HG02840 (cell line): ENCODE measurements around the gene ABTB2.
"Not testable (repeated sequence)": the region's sequence is repeated elsewhere in the genome, so short reads cannot be mapped to it uniquely, and the experiment has no call there.

Source experiments
- ATAC-seq: cut with Tn5 transposase; IDR thresholded peaks from one replicate; pipeline ENCODE4 v1.9.1; 2021; ENCODE audit warnings: mild to moderate bottlenecking, moderate library complexity, moderate number of reproducible peaks; ENCODE audit not compliant: unreplicated experiment, low FRiP score

The ABTB2 gene

DNA sequence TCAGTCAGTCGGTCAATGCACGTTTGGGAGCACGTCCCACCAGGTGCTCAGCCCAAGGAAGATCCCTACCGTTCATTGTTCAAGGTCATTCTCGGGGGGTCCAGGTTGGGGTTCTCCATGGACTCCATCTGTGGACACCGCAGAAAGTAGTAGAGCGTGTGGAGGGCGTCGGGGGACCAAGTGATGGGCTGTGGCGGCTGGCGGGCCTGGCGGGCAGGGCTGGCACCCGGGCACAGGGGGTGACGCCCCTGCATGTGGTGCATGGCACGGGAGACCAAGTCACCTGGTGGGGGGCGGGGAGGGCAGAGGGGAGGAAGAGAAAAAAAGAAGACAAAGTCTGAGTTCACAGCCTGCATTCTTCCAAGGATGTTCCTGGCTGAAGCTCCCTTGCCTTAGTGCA is 160.6 kb downstream of the ABTB2 start:
- ATAC-seq = no peak

DNA sequence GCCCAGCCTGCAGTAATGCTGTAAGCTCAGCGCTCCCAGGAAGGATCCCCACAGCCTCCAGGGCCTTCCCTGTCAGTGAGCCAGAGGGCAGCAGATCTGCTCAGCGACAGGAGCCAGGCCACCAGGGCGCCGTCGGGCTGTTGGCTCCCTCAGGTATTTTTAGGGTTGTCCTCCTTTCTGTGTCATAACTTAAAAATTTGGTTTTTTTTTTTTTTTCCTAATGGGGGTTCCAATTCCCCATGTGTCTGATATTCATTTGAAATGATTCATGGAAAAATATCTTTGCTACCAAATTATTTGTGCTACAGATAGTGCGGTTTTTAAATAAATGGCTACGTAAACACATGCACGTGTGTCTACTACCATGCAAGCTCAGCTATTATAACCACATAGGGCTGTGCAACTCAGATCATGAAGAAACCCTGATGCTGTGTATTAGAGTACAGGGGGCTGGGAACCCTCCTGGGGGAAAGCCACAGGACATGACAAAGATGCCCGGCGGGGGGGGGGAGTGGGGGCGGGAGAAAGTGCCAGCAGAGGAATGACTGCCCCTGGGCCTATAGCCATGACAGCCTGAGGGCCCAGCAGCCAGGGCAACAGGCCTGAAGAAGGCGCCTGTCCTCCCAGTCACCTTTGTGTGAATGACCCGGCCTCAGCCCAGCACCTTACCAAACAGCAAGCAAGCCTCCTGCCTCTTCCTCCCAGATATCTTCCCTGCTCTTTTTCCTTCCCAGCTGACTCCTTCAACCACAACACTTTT is 163.1 kb downstream of the ABTB2 start:
- ATAC-seq = no peak

DNA sequence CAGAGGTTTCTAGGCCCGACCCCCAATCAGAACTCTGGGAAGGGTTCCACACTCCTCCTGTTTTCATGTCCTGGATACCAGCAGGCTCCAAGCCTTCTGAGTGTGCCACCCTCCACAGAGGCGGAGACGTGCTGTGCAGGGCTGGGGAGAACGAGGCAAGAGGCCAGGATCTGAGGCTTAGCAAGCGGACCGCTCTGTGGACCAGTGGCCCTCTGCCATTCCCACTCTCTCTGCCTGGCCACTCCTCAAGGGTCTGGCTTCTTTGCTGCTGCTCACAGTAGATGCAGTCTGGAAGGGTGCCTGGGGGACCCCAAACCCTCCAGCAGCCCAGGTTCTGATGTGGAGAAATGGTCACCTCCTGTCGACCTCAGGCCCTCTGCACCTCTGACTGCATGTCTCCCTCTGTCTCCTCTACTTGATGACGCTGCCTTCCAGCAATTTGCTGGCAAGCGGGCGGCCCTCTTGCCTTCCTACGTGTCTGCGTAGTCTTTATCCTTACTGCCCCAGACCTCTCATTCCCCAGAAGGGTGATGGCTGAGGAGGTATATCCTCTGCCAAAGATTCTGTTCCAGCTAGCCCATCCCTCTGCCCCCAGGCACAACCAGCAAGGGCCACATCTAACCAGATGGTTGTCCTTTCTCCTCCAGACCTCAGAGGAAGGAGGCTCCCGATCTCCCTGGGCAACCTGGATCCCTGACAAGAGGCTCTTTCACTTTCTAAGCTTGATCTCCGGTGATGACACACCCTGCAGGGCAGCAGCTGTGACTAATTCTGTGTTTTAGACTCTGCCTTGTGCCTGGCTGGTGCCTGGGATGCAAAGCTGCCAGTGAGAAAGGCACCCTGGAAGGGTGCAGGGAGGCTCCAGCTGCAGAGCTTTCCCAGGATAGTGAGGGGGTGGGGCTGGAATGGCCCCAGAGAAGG is 165.1 kb downstream of the ABTB2 start:
- no peak for ATAC-seq

DNA sequence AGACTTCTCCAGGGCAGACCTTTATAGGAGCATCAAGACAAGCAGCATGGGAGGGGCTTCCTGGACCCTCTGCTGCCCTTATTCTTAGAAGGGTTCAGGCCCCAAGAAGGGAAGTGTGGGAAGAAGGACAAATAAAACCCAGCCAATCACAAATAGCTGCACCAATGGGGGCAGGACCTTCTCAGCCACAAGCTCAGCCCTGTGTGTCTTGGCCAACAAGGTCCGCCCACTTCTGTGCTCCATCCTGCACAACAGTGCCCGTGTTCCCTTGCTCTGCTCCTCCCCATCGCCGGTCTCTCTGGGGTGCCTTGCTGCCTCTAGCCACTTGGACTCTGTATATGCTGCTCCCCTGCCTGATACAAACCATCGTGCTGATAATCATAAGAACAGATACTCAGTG is 166.2 kb downstream of the ABTB2 start:
- ATAC-seq = no peak

DNA sequence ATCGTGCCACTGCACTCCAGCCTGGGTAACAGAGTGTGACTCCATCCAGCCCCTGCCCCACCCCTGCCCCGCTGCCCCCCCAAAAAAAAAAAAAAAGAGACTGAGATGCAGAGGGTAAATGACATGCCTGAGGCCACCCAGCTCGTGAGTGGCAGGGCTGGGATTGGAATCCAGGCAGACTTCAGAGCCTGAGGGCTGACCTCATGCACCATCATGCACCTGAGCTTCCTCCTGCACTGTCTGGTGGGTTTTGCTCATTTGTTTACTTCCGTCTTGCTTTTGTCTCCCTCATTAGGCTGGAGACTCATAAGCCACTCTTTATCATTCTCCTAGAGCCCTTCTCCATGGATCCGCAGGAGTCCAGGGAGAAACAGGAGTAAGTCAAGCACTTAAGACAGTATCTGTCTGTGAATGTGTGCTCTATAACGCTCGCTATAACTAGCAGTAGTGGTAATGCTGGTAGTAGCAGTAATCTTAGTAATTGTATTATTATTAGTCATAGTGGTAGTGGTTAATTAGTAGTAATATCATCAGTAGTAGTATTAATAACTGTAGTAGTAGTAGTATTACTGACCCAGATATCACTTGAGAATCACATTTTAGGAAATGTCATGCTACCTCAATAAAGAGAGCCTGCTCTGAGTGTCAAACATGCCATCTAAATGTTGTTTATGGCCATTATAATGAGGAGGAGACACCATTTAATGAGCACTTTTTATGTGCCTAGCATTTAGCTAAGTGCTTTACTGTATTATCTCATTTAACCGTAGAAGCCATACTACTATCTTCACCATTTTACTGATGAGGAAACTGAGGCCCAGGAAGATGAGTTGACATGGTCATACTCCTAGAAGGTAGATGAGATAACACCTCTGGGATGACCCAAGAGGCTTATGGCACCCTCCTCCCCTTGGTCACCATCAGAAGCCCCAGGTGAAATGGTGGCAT is 167.3 kb downstream of the ABTB2 start:
- no peak for ATAC-seq

DNA sequence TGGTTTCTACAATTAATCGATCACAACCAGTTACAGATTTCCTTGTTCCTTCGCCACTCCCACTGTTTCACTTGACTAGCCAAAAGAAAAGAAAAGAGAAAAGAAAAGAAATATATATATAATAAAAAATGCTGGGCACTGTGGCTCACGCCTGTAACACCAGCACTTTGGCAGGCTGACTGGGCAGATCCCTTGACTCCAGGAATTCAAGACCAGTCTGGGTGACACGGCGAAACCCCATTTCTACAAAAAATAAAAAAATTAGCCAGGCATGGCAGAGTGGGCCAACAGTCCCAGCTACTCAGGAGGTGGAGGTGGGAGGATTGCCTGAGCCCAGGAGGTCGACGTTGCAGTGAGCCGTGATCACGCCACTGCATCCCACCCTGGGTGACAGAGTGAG is 168.6 kb downstream of the ABTB2 start:
- ATAC-seq = no peak

DNA sequence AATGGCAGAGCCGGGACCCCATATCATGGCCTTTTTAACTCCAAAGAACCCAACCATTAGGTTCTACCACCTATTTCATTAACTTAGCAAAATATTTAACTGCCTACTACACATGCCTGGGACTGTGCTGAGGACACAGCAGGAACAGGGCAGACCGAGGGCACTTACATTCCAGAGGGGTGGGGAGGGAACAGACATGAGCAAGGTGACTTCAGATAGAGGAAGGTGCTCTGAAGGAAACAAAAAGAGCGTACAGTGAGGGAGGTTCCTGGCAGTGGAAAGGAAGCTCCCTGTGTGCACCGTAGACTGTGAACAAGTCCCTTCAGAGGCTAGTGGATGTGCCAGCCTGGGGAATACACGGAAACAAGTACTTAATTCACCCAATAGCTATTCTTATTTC is 169.6 kb downstream of the ABTB2 start:
- ATAC-seq = no peak

DNA sequence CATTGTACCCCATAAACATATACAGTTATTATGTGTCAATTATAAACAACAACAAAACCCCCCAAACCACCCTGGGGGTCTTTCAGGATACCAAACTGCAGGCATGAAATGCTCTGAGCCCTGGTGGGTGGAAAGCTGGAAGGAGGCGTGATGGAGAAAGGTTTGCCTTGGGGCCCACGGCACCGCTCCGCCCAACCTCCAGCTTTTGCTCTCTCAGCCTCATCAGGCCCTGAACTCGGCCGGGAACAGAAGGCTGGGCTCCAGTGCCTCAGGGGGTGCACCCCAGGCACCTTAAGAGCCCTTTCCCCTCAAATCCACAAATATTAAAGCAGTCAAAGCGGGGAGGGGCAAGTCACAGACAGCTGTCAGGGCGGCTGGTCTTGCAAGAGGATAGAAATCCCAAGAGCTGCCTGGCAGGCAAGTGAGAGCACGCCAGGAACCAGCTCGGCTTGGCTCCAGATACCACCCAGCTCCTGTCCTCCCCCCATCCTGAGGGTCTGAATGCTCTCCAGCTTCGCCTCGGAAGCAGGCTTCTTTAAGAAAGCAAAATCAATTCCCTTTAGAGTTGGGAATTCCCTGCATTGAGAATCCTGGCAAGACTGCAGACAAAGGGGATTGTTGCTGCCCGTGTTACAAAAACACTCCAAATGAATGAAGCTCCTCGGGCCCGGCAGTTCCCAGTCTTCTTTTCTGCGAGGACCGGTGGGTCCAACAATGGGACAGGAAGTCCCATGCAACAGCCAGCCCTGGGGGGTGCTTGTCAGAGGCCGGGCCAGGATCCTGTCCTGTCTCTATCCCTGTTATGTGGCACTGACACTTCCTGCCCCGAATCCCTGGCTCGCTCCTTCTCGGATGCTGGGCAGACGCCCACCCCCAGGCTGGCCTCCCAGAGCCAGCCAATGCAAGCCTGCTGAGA is 171.6 kb downstream of the ABTB2 start:
- no peak for ATAC-seq

DNA sequence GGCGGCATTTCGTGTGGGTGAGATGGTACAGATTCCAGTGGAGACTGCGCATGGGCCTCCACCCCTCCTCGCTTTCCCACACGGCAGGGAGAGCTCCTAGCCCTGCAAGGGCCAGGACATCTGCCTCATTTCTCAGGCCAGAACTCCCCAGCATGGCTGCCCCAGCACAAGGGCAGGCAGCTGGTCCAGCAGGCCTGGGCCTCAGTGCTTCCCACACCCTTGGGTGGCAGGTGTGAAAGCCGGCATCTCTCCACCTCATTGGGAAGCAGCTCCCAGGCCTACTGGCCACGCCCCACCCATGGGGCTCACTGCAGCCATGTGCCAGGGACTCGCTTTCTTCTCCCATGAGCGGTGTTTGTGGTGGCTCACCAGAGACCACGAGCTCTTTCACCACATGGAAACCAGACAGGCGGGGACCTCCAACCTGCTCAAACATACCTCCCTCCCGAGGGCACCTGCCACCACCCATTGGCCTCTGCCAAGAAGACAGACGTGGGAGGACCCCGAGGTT is 173.2 kb downstream of the ABTB2 start:
- no peak for ATAC-seq

DNA sequence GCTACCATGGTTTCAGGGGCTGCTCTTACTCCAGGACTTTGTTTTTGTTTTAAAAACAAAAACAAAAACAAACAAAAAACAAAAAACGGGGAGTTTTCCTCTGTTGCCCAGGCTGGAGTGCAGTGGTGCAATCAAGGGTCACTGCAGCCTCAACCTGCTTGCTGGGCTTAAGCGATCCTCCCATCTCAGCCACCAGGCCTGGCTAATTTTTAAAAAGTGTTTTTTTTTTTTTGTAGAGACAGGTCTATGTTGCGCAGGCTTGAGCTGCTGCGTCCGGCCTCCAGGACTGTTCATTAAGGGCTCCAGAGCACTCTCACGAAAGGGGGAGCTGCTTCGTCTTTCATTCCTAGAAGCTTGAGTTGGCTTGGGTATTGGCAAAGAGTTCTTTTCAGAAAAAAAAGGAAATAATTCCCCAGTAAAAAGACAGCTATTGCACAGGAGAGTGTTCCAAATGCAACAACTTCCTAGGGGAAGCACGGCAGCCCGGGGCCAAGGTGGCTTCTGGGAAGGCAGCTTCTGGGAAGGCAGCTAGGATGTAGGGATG is 173.9 kb downstream of the ABTB2 start:
- ATAC-seq = no peak

DNA sequence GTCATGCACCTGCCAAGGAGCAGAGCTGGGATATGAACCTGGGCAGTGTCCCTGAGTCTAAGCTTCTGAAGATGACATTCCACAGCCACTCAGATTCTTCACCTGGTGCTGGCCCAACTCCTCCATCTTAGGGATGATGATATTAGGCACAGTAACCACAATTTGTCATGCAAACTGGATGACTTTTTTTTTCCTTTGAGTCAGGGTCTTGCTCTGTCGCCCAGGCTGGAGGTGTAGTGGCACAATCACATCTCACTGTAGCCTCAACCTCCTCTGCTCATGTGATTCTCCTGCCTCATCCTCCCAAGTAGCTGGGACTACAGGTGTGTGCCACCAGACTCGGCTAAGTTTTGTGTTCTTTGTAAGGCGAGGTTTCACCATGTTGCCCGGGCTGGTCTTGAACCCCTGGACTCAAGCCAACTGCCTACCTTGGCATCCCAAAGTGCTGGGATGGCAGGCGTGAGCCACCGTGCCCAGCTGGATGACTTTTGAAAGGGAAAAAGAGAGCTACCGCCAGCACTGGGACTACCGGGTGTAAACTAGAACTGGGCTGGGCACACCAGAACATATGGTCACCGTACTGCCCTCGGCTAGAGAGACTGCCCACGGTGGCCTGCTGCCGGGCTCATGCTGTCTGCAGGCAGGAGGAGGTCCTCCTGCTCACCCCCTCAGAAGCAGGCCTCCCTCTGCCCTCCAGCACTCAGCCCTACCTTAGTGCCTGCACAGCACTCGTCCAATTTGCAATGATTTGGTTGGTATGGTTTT is 174.7 kb downstream of the ABTB2 start:
- no peak for ATAC-seq

DNA sequence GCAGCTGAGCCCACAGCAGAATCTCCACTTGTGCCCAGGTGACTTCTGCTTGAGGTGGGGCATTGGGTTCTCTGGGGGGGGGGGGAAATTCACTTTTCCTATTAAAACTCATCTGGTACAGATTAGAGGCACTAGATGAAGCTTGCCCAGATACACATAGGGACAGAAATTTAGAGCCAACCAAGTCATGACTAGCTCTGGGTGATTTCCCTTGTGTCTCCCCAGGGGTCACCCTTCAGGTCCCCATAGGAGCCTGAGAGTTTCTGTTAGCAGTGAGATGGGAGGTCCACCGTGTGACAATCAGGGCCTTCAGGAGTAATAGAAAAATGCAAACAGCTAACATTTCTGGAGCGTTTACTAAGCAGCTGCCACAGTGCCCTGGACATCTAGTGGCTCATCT is 175.4 kb downstream of the ABTB2 start:
- ATAC-seq = no peak

DNA sequence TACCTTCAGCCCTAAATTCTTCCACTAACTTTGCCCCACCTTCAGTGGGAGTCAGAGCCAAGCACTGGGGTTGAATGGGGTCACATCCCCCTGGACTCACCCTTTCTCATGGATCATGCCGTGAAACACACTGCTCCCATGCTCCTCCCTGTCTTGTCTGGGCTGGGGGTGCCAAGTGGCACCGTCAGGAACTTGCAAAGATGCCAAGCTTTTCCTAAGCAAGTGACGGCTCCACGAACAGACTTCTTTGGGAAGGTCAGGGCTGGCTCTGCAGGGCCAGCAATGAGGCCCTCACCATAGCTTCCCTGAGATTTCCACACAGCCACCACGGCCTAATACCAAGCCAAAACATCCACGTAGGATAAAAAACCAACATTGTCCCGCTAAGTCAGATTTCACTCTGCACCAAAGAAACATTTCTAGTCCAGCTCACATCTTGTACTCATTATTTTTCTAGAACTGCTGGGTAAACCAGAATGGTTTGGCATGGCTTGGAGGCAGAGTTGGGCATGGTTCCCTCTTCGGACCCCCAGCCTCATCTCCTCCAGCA is 175.9 kb downstream of the ABTB2 start:
- ATAC-seq = no peak

DNA sequence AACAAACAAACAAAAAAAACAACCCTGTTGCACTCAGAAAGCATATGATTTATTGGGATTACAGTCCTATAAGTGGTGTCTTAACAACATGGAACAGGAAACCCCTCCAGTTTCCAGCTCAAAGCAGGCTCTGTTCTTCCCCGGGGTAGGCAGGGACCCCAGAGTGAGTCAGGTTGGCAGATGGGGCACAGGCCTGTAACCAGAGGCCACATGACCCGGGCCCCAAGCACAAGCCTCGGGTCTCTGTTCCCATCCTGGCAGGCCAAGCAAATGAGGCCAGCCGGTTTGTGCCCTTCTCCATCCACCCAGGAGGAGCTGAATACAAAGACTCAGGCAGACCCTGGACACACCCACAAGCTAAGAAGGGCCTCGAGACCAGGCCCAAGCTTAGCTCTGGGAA is 176.6 kb downstream of the ABTB2 start:
- no peak for ATAC-seq

DNA sequence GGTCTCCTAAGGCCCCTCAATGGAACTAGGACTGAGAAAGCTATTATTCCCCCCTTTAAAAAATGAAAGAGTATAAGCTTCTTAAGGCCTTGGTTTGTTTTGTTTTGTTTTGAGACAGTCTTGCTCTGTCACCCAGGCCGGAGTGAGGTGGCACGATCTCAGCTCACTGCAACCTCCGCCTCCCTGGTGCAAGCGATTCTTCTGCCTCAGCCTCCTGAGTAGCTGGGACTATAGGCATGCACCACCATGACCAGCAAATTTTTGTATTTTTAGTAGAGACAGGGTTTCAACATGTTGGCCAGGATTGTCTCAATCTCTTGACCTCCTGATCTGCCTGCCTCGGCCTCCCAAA is 177.0 kb downstream of the ABTB2 start:
- not testable (repeated sequence) for ATAC-seq

DNA sequence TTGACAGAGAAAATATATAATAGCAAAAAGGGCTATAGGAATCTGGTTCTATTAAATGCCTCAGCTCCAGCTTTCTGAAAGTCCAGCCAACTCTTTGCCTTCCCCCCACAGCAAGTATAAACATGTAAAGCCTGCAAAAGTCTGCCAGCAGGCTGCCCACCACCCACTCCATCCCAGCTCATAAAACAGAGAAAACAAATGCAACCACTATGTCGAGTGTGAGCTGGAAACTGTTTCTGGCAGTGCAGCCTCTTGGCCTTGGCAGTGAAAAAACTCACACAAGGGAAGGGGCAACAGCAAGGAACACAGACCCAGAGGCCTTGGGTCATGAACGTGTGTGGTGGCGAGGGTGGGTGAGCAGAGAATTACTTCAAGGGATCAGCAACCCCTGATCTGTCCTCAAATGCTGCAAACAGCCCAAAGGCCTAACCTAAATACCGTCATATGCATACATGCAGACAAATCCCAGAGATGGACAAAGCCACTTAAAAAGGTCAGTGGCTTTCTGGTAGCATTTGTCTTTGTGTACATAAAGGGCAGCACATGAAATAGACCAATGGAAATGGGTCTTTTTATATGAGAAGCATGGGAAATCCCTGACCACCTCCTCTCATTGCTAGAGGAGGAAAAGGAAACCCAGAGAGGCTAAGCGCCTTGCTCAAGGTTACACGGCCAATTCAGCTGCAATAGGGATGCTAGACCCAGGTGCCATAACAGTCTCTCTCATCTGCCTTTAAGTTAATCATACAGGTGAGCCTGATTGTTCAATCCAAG is 177.6 kb downstream of the ABTB2 start:
- ATAC-seq = no peak

DNA sequence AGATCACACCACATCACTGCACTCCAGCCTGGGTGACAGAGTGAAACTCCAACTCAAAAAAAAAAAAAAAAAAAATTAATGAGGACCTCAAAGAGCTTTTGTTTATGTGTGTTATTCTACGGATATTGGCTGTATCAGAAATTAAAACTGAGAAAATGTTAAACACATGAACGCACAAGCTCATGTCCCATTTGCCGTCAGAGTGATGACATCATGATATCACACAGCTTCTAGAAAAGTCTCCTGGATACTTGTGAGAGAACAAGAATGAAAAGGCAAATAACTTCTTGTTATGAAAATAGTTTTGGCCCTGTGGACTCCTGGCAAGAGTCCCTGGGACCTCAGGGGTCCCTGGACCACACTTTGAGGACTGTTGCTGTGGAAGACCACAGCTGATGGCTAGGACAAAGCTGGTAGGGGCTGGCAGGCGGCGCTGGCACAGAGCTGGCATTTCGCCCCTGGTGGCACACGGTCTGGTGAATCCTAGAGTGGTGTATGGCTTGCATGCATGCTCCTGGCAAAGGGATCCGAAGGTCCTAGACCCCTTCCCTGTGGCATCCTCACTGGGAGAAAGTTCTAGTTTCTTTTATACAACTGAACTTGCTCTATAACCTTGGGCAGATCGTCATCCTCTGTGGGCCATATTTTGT is 178.7 kb downstream of the ABTB2 start:
- no peak for ATAC-seq
